Left lobe of liver (tissue), 2 donors: ENCODE measurements around the gene GNL2. TPM values are rescaled to one million over a fixed set of nuclear protein-coding genes. Genes with fewer than 3 reads are reported as not detected.
"Not testable (repeated sequence)": the region's sequence is repeated elsewhere in the genome, so short reads cannot be mapped to it uniquely, and the experiment has no call there.

Experiments
- ATAC-seq: fragments of 200-7000 bp; cut with Tn5 transposase; one replicate; pipeline ENCODE4 v1.9.1; 2020; ENCODE audit warnings: mild to moderate bottlenecking, moderate library complexity
- DNase-seq: peaks from one replicate; pipeline ENCODE4 v3.0.0-alpha.2; 2020; ENCODE audit warnings: low spot score
- total RNA-seq: library from RNA; stranded (reverse); gene quantifications from one replicate; pipeline ENCODE4 v1.2.1, GENCODE V29; 2021
- donor health status: DM: no; HTN: no; CAD: no; lungs with moderate emphysema.
- donor health status: DM: no; HTN: yes; CAD: no.

Gene GNL2
- total RNA-seq, 1 donor from 2014 or later = 11.5 TPM

- not testable (repeated sequence) for ATAC-seq, DNase-seq
These were observed 77.5 kb downstream of the GNL2 start for GRCh38 chr1:37518241-37518640.

GRCh38 chr1:37517569-37517968 lies 78.2 kb downstream of the GNL2 start:
- DNase-seq (no peak), ATAC-seq (no peak)

Other genes starting within 250 kb of the GNL2 start
- 3.0 TPM for gene ZC3H12A, start 121.4 kb downstream of the GNL2 start, total RNA-seq
- 16.0 TPM for gene MEAF6, start 81.2 kb downstream of the GNL2 start, total RNA-seq
- gene SNIP1, start 41.6 kb downstream of the GNL2 start, total RNA-seq = 6.9 TPM
- gene DNALI1, start 39.0 kb downstream of the GNL2 start, total RNA-seq = 6.8 TPM
- not detected for gene RSPO1, start 39.0 kb upstream of the GNL2 start, total RNA-seq
- gene CDCA8, start 96.6 kb upstream of the GNL2 start, total RNA-seq = 0.55 TPM
- 0.03 TPM for gene EPHA10, start 169.2 kb upstream of the GNL2 start, total RNA-seq
- 4.3 TPM for gene MANEAL, start 197.9 kb upstream of the GNL2 start, total RNA-seq
- gene C1orf122, start 211.9 kb upstream of the GNL2 start, total RNA-seq = 36.1 TPM
- 4.8 TPM for gene YRDC, start 212.3 kb upstream of the GNL2 start, total RNA-seq